Effector memory CD8-positive, alpha-beta T cell (primary cell): Measurements from ENCODE around the gene RAB9A.
"Not testable (repeated sequence)": the region's sequence is repeated elsewhere in the genome, so short reads cannot be mapped to it uniquely, and the experiment has no call there.

Source experiments
- ATAC-seq: fragments of 150-1000 bp; cut with Tn5 transposase; replicated peaks from 2 replicates; pipeline ENCODE4 v1.10.0; 2021; ENCODE audit warnings: mild to moderate bottlenecking, moderate library complexity
- DNase-seq, 3 experiments: peaks; one replicate each; pipeline ENCODE4 v3.0.0; 2021
- H3K27ac Mint-ChIP-seq, 2 donors: one replicate each; pipeline ENCODE4 v1.8.0; 2022; ENCODE audit warnings: mild to moderate bottlenecking in 2 of 2, mixed read lengths in 2 of 2, moderate library complexity in 2 of 2
- H3K27me3 Mint-ChIP-seq, 2 donors: one replicate each; pipeline ENCODE4 v1.8.0; 2022; ENCODE audit warnings: mixed read lengths in 2 of 2
- H3K36me3 Mint-ChIP-seq: one replicate; pipeline ENCODE4 v1.8.0; 2022; ENCODE audit warnings: mild to moderate bottlenecking, moderate library complexity, mixed read lengths; ENCODE audit not compliant: insufficient read depth
- H3K4me1 Mint-ChIP-seq, 2 donors: one replicate each; pipeline ENCODE4 v1.8.0; 2022; ENCODE audit warnings: low read depth in 2 of 2, mixed read lengths in 2 of 2
- H3K4me3 Mint-ChIP-seq, 2 donors: one replicate each; pipeline ENCODE4 v1.8.0; 2022; ENCODE audit warnings: mild to moderate bottlenecking in 2 of 2, mixed read lengths in 2 of 2, moderate library complexity in 2 of 2
- H3K9me3 Mint-ChIP-seq, 2 donors: one replicate each; pipeline ENCODE4 v1.8.0; 2022; ENCODE audit warnings: mixed read lengths in 2 of 2
- total RNA-seq, 9 experiments: gene quantifications; one replicate each; lab custom pipeline; 2026; lab: John Stamatoyannopoulos, UW

Gene RAB9A, protein sequence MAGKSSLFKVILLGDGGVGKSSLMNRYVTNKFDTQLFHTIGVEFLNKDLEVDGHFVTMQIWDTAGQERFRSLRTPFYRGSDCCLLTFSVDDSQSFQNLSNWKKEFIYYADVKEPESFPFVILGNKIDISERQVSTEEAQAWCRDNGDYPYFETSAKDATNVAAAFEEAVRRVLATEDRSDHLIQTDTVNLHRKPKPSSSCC
- 20.2 to 35.0 (median 23.8) reads per million in 9 experiments for total RNA-seq

DNA sequence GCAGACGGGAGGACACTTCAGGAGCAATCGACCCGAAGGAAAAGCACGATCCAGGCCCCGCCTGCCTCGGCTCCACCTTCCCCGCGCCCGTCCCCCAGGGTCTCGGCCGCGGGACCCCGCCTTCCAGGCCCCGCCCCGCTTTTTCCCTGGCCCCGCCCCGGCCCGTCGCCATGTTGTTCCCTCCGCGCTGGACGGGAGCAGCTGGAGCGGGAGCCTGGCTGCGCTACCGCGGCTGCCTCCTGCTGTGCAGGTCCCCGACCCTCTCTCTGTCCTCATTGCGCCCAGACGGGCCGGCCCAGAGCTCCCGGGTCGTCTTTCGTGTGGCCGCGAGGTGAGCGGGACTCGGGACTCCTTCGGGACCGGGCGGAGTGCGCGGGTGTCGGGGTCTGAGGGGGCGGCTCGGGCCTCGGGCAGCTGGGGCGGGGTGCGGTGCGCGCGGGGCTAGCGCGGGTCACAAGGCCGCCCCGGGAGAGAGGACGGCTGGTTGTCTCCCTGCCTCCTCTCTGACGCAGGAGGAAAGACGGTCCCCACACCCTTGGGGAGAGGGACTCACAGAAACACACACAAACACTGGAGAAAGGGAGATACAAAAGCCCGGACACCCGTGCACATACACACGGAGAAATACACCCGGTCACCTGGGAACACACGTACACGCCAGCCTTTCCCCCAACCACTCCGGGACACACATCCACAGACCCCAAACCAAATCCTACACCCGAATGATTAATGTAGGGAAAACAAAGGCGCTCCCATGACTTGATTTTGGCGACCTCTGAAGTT, at the start of gene RAB9A:
Gene RAB9A, plus strand, starts transcription at position 171 of the 783 bp plus-strand sequence. CDS start 19,619 bp downstream, outside the sequence.
- ATAC-seq (peak; percentile 79), DNase-seq (peak; percentile 68 to 73 (median 70))
- H3K4me3 Mint-ChIP-seq, result peak within 1 kb of the TSS; percentile 85 to 86
- H3K27me3 Mint-ChIP-seq, result no peaks in the 10 kb centered on the region
- no peaks in the 10 kb centered on the region for H3K9me3 Mint-ChIP-seq
- peak within 1 kb of the TSS; percentile 84 to 95 for H3K27ac Mint-ChIP-seq
- H3K4me1 Mint-ChIP-seq, result peaks cover 31 to 48% of the 10 kb centered on the region in 2 donors
- peaks cover 9% of the 10 kb centered on the region for H3K36me3 Mint-ChIP-seq

DNA sequence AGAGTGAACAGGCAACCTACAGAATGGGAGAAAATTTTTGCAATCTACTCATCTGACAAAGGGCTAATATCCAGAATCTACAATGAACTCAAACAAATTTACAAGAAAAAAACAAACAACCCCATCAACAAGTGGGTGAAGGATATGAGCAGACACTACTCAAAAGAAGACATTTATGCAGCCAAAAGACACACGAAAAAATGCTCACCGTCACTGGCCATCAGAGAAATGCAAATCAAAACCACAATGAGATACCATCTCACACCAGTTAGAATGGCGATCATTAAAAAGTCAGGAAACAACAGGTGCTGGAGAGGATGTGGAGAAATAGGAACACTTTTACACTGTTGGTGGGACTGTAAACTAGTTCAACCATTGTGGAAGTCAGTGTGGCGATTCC, 47.2 kb upstream of the RAB9A start:
- H3K27ac Mint-ChIP-seq, H3K4me3 Mint-ChIP-seq, ATAC-seq, H3K4me1 Mint-ChIP-seq, DNase-seq, H3K9me3 Mint-ChIP-seq, H3K36me3 Mint-ChIP-seq, H3K27me3 Mint-ChIP-seq: not testable (repeated sequence)

DNA sequence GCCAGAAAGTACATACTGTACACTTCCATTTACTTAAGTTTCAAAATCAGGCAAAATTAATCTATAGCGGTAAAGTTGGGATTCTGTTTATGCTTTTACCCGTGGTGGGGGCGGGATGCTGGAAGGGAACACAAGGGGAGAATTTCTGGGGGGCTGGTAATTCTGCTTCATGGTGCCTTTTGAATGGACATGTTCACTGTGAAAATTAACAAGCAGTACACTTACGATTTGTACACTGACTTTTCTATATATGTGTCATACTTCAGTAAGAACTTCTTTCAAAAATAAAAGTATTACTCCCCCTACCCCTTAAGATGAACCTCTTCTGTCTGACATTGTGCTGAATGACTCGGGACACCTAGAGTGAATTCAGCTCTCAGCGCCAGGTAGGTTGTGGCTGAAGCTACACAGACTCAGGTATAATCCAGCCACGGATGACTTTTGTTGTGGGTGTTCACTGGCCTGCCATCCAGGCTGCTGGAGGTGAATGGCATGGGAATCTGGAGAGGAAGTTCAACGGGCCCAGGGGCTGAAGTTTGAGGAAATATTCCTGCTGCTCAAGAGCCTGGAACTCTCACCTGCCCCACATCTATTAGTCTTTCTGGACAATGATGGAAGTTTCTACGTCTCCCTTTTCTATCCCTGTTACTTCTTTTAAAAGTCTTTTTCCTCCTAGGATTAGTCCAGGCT, 43.3 kb upstream of the RAB9A start:
- ATAC-seq, result no peak
- H3K36me3 Mint-ChIP-seq, result no peaks in the 10 kb centered on the region
- H3K27me3 Mint-ChIP-seq, result no peaks in the 10 kb centered on the region
- H3K4me3 Mint-ChIP-seq, result no peak overlapping the region
- H3K27ac Mint-ChIP-seq, result peak overlapping the region in 1 of 2 donors; percentile 94
- peaks cover 8 to 10% of the 10 kb centered on the region in 2 donors for H3K4me1 Mint-ChIP-seq
- DNase-seq, result no peak
- no peaks in the 10 kb centered on the region for H3K9me3 Mint-ChIP-seq

DNA sequence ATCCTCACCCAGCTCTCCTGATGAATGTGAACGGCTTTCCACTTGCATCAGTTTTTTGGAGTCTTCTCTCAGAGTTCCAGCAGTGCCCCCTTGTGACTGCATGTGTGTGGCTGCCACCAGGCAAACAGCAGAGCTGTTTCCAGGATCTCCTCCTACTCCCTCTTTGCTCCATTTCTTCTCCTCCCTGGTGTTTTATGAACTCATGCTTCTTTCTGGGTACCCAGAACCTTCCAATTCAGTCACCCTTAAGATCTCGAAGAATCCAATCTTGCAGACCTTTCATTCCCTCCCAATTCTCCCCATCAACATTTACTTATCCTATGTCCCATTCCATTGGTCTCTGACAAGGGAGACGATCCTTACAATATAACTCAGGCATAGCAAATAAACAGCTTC, 42.8 kb upstream of the RAB9A start:
- ATAC-seq, result no peak
- no peak overlapping the region for H3K4me3 Mint-ChIP-seq
- H3K4me1 Mint-ChIP-seq, result peaks cover 8 to 10% of the 10 kb centered on the region in 2 donors
- peak overlapping the region in 1 of 2 donors; percentile 94 for H3K27ac Mint-ChIP-seq
- no peaks in the 10 kb centered on the region for H3K9me3 Mint-ChIP-seq
- H3K36me3 Mint-ChIP-seq, result no peaks in the 10 kb centered on the region
- DNase-seq, result peak in 2 of 3 experiments; percentile 3 to 11
- no peaks in the 10 kb centered on the region for H3K27me3 Mint-ChIP-seq

DNA sequence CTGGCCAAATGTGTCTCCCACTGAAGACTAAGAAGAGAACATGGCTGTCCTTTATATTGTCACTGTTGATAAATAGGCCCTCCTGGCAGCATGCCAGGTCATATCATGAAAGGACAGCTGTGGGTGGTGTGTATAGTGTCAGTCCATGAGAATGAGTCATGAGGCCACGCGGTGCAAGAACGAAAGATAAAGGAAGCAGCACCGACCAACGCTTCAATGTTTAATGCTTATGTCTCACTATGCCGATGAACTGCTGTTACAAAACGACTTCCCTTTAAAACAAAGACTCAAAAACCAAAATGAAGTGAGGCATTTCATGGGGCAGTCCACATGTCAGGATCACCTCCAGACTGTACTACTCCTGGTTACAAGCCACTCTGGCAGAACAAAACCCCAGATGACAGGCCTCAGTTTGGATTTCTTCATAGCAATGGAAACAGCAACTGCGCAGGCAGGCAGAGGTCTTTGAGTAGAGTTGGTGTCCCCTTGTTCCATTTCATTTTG, 41.2 kb upstream of the RAB9A start:
- Mint-ChIP-seq H3K4me3 (peak overlapping the region; percentile 33 to 54), H3K27ac (peak overlapping the region; percentile 70 to 94), H3K4me1 (peaks cover 8 to 14% of the 10 kb centered on the region in 2 donors), H3K27me3 (no peaks in the 10 kb centered on the region), H3K9me3 (no peaks in the 10 kb centered on the region), H3K36me3 (no peaks in the 10 kb centered on the region)
- peak; percentile 96 for ATAC-seq
- DNase-seq, result peak; percentile 43 to 51 (median 50)

DNA sequence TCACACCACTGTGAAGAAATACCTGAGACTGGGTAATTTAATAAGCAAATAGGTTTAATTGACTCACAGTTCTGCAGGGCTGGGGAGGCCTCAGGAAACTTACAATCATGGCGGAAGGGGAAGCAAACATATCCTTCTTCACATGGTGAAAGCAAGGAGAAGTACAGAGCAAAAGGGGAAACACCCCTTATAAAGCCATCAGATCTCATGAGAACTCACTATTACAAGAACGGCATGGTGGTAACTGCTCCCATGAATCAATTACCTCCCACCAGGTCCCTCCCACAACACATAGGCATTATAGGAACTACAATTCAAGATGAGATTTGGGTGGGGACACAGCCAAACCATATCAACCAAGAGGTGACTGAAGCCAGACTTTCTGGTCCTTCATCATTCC, 40.6 kb upstream of the RAB9A start:
- DNase-seq, ATAC-seq, H3K9me3 Mint-ChIP-seq, H3K4me3 Mint-ChIP-seq, H3K36me3 Mint-ChIP-seq, H3K27me3 Mint-ChIP-seq: not testable (repeated sequence)
- Mint-ChIP-seq H3K4me1 (peaks cover 8 to 14% of the 10 kb centered on the region in 2 donors), H3K27ac (peak overlapping the region in 1 of 2 donors; percentile 94)

DNA sequence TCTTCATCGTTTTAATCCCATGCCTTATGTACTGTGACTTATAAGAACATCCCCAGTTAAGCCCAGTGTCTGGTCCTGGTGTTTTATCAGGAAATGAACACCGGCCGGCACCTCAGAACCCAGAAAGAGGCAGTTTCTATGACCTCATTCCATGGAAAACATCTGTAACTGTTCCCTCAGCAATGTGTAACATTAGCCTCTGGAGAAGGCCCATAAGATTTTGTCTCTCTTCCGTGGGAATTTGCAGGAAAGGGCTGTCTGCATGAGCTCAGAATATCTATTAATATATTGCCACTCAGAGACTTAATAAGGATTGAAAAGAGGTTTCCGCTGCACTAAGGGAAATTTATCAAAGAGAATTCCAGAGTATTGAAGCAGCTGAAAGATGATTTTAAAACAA, 39.1 kb upstream of the RAB9A start:
- Mint-ChIP-seq H3K36me3 (peaks cover 3% of the 10 kb centered on the region), H3K4me1 (peaks cover 8 to 14% of the 10 kb centered on the region in 2 donors), H3K27ac (no peak overlapping the region), H3K4me3 (no peak overlapping the region), H3K27me3 (no peaks in the 10 kb centered on the region), H3K9me3 (no peaks in the 10 kb centered on the region)
- DNase-seq, result no peak
- ATAC-seq, result no peak

DNA sequence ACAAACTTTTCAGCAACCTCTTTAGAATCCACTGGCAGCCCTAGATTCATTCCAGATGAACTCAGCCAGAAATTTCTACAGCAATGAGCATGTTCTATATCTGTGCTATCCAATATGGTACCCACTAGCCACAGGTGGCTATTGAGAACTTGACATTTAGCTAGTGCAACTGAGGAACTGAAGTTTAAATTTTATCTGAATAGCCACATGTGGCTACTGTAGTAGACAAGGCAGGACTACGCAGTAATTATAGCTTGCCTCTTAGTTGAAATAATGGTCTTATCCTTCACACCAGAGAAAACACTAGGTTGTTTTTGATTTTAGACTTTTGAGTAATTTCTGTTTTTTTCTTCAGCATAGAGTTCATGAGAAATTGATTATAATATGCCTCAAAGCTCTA, 38.6 kb upstream of the RAB9A start:
- Mint-ChIP-seq H3K4me3 (no peak overlapping the region), H3K4me1 (peaks cover 12 to 14% of the 10 kb centered on the region in 2 donors), H3K27me3 (no peaks in the 10 kb centered on the region), H3K9me3 (no peaks in the 10 kb centered on the region), H3K27ac (no peak overlapping the region), H3K36me3 (peaks cover 3% of the 10 kb centered on the region)
- DNase-seq (no peak), ATAC-seq (no peak)

DNA sequence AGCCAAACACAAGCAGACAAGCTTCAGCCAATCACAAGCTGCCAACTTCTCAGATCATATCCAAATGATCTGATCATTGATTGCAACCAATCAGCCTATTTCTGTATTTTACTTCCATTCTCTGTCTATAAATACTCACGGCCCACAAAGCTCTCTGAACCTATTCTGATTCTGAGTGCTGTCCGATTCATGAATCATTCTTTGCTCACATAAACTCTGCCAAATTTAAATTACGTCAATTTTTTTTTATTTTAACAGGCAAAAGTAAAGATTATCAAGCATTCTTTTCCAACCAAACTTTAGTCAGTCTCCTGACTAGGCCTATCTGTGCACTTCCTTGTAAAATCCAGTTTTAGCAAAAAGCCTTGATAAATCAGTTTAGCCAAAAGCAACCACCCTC, 37.8 kb upstream of the RAB9A start:
- peaks cover 12 to 13% of the 10 kb centered on the region in 2 donors for H3K4me1 Mint-ChIP-seq
- H3K36me3 Mint-ChIP-seq, result peaks cover 3% of the 10 kb centered on the region
- H3K27ac Mint-ChIP-seq, result no peak overlapping the region
- ATAC-seq (no peak), DNase-seq (no peak)
- H3K4me3 Mint-ChIP-seq, result no peak overlapping the region
- no peaks in the 10 kb centered on the region for H3K27me3 Mint-ChIP-seq
- H3K9me3 Mint-ChIP-seq, result no peaks in the 10 kb centered on the region

DNA sequence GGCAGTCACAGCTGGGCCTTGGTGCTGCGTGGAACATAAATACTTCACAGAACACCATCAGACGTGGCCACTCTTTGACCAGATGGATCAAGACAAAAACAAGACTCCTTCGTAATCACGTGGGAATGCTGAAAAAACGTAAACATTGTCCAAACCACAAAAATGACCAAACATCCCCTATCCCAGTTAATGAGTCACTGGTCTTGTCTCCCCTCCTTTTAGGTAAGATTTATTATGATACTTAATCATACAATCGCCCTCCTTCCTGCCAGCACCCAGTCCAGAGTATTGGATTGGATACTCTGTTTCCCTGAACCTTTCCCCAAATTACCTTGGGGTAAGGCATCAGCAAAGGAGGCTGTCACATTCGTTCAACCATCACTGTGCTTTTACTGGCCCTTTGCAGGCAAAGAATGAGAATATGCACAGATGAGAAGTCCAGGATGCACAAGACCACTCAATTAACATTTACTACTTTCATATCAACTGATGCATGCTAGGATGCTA, 36.6 kb upstream of the RAB9A start:
- peak overlapping the region; percentile 84 to 87 for H3K4me3 Mint-ChIP-seq
- no peaks in the 10 kb centered on the region for H3K27me3 Mint-ChIP-seq
- peak overlapping the region; percentile 92 to 95 for H3K27ac Mint-ChIP-seq
- DNase-seq (no peak), ATAC-seq (no peak)
- peaks cover 9% of the 10 kb centered on the region in 2 donors for H3K4me1 Mint-ChIP-seq
- no peaks in the 10 kb centered on the region for H3K9me3 Mint-ChIP-seq
- peaks cover 3% of the 10 kb centered on the region for H3K36me3 Mint-ChIP-seq

DNA sequence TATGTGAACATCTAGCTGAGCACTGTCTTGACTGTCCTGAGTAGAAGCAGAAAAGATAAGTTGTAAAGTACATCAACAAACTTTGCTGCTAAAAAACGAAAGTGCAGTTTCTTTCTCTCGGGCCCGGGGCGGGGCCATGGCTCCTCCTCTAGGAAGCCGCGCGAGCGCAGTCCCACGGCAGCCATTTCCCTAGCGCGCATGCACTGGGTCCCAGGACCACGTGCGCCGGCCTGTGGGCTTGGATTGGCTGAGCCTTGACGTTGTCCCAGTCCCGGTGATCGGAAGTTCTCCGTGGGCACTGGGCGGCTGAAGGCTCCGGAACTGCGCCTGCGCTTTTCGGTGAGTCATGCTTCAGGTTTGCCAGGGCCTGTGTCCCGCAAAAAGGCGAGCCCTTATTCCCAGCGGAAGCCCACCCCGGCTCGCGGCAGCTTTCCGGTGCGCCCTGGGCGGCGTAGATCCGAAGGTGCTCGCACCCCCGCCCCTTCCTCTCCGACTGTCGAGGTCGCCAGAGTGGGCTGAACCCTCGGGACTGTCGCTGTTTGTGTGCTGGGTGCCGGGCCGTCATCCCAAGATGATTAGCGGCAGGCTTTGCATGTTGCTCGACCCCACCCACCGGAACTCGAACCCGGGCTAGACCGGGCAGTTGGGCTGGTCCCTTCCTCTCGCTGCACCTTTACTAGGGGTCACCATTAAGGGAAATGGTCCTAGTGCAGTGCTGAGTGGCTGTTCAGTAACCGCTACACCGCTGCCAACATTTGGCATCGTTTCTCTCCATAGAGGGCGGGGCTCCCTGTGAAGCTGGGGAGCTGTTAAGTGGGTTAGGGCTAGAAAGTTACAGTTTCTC, 35.9 kb upstream of the RAB9A start, which contains the start of gene TCEANC:
Gene TCEANC, plus strand, starts transcription at position 292 of the 844 bp plus-strand sequence. CDS start 9,368 bp downstream, outside the sequence.
- H3K36me3 Mint-ChIP-seq, result peaks cover 8% of the 10 kb centered on the region
- DNase-seq (peak; percentile 84 to 89 (median 88)), ATAC-seq (peak; percentile 89)
- no peaks in the 10 kb centered on the region for H3K27me3 Mint-ChIP-seq
- H3K27ac Mint-ChIP-seq, result peak within 1 kb of the TSS; percentile 92 to 95
- peaks cover 4 to 5% of the 10 kb centered on the region in 2 donors for H3K4me1 Mint-ChIP-seq
- no peaks in the 10 kb centered on the region for H3K9me3 Mint-ChIP-seq
- H3K4me3 Mint-ChIP-seq, result peak within 1 kb of the TSS; percentile 84 to 87

DNA sequence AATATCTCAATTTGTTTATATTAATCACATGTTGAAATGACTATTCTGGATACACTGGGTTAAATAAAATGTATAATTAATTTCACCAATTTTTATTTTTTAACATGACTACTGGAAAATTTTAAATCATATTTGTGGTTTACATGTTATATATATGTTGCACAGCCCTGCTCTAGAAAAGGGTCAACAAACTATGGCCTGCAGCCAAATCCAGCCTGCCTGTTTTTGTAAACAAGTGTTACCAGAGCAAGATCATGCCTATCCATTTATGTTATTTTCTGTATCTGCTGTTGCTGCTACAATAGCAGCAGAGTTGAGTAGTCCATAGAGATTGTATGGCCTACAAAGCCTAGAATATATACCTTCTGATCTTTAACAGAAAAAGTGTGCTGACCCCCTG, 34.8 kb upstream of the RAB9A start:
- DNase-seq, result no peak
- H3K36me3 Mint-ChIP-seq, result peaks cover 18% of the 10 kb centered on the region
- ATAC-seq, result no peak
- no peaks in the 10 kb centered on the region for H3K27me3 Mint-ChIP-seq
- peak overlapping the region; percentile 92 to 95 for H3K27ac Mint-ChIP-seq
- H3K9me3 Mint-ChIP-seq, result no peaks in the 10 kb centered on the region
- peak overlapping the region; percentile 84 to 87 for H3K4me3 Mint-ChIP-seq
- peaks cover 5 to 11% of the 10 kb centered on the region in 2 donors for H3K4me1 Mint-ChIP-seq
